ENCODE measurements around the gene TENM4. TPM values are rescaled to one million over a fixed set of nuclear protein-coding genes. Genes with fewer than 3 reads are reported as not detected.

Gene TENM4
- total and polyA plus RNA-seq, 10 of the 15 experiments (the other 5 are each of a cell fraction or from before 2014, with no cell fraction given), result 0.03 to 0.12 (median 0.06) TPM; not detected in 7

GRCh38 chr11:78815831-78816230 lies 625.0 kb downstream of the TENM4 start (continued):
- TF ChIP-seq BCLAF1 (IDR thresholded peaks at IDR 0.05) (no peak), JUND (IDR thresholded peaks at IDR 0.05; ENCODE audit: low read depth, low read length) (no peak), BHLHE40 (IDR thresholded peaks at IDR 0.05; ENCODE audit: borderline replicate concordance in 1 of 2, low read depth in 2 of 2, low read length in 1 of 2) (no peak), MAX (IDR thresholded peaks at IDR 0.05; ENCODE audit: low read depth, low read length) (no peak), SIX5 (IDR thresholded peaks at IDR 0.05; ENCODE audit: low read depth, low read length, severe bottlenecking) (no peak), NR2F1 (conservative IDR thresholded peaks at IDR 0.05) (no peak), NFIC (IDR thresholded peaks at IDR 0.05; ENCODE audit: low read depth, low read length) (no peak), CUX1 (IDR thresholded peaks at IDR 0.05; ENCODE audit: insufficient replicate concordance, low read depth, low read length) (no peak)
